Stomach (tissue), 4 donors: Measurements from ENCODE around the gene GGACT.

ENCODE experiments used
- EP300 ChIP-seq: sonication (generic); formaldehyde crosslinking; IDR thresholded peaks from one replicate; pipeline ENCODE4 v1.6.1; 2017; ENCODE audit warnings: antibody characterized with exemption
- POLR2AphosphoS5 ChIP-seq, 3 donors: sonication (generic); formaldehyde crosslinking; IDR thresholded peaks; one replicate each; pipeline ENCODE4 v1.6.1; 2016; ENCODE audit warnings: antibody characterized with exemption in 3 of 3
- TF ChIP-seq, protein P1 (sequence below), 7 experiments: fragments of 450-650 bp in 4 of 7; fragments of 200-600 bp in 3 of 7; sonication (generic) in 3 of 7; IDR thresholded peaks; one replicate each; pipeline ENCODE4 v1.5.1; 2016 to 2019; ENCODE audit warnings: antibody characterized with exemption in 7 of 7, control low read depth in 2 of 7, mild to moderate bottlenecking in 1 of 7

DNA sequence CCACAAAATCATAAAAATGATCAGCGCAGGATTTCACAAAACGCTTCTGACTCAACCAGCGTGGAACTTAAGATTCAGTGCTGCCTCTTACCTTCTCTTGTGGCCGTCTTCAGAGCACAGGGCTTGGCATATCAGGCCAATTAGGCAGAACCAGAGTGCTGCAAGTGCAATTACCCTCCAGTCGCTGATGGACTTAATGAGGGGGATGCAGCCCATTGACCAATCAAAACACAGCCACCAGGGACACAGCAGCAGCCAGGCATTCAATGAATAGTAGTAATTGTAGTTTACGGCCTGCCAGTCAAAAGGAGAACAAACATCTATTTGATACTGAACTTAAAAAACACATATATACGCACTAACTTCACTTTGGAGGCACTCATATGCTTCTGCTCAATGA lies 47.9 kb upstream of the GGACT start:
- no peak for TF ChIP-seq POLR2AphosphoS5 (IDR thresholded peaks at IDR 0.05)
- TF ChIP-seq EP300, result no peak
- TF ChIP-seq, protein P1, sequence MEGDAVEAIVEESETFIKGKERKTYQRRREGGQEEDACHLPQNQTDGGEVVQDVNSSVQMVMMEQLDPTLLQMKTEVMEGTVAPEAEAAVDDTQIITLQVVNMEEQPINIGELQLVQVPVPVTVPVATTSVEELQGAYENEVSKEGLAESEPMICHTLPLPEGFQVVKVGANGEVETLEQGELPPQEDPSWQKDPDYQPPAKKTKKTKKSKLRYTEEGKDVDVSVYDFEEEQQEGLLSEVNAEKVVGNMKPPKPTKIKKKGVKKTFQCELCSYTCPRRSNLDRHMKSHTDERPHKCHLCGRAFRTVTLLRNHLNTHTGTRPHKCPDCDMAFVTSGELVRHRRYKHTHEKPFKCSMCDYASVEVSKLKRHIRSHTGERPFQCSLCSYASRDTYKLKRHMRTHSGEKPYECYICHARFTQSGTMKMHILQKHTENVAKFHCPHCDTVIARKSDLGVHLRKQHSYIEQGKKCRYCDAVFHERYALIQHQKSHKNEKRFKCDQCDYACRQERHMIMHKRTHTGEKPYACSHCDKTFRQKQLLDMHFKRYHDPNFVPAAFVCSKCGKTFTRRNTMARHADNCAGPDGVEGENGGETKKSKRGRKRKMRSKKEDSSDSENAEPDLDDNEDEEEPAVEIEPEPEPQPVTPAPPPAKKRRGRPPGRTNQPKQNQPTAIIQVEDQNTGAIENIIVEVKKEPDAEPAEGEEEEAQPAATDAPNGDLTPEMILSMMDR (IDR thresholded peaks at IDR 0.05), result no peak
